Umbilical cord (tissue), 2 donors: ENCODE data around the gene STIL. TPM values are rescaled to one million over a fixed set of nuclear protein-coding genes. Genes with fewer than 3 reads are reported as not detected.
"Not testable (repeated sequence)": the region's sequence is repeated elsewhere in the genome, so short reads cannot be mapped to it uniquely, and the experiment has no call there.

Source experiments
- DNase-seq: peaks from one replicate; pipeline ENCODE4 v3.0.0-alpha.2; 2015; ENCODE audit warnings: low spot score
- total RNA-seq: library from RNA; depleted of rRNA; stranded (reverse); fragments of >200 nt; gene quantifications from one replicate; pipeline ENCODE4 v1.2.3, GENCODE V29; 2014; ENCODE audit warnings: low replicate concordance; ENCODE audit not compliant: insufficient read depth

Gene STIL
- total RNA-seq: 3.6 TPM

- DNase-seq: peak; percentile 100
These were observed at the start of gene STIL for GRCh38 chr1:47313915-47314664. Gene STIL, minus strand, starts transcription at chr1:47314147. Its CDS starts 3,828 bp downstream, at chr1:47310319.

- DNase-seq: no peak
These were observed 48.9 kb upstream of the STIL start for GRCh38 chr1:47362828-47363227.

GRCh38 chr1:47361380-47361779 lies 47.4 kb upstream of the STIL start:
- no peak for DNase-seq

DNA sequence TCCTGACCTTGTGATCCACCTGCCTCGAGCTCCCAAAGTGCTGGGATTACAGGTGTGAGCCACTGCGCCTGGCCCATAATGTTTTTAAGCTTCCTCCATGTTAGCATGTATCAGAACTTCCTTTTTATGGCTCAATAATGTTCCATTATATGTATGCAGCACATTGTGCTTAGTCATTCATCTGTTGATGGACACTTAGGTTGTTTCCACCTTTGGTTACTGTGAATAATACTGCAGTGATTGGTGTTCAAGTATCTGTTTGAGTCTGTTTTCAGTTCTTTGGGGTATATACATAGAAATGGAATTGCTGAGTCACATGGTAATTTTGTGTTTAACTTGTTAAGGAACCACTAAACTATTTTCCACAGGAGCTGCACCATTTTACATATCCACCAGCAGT lies 37.4 kb upstream of the STIL start:
- no peak for DNase-seq

DNA sequence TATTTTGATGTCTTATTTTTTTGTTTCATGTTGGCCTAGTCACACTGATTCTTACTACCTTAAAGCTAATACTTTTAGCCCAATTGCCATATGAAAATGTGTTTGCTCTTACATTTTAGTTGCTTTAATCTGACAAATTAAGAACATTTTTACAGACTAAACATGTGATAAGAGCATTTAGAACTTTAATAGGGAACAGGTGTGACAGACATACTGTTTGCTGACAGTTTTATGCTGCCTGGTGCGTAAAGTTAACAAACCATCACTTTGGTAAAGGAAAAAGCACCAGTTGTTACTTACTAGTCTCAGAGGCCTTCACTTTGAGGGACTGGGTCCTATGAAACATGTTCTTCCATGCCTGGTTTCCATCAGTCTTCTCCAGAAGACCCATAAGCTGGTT lies 34.3 kb upstream of the STIL start:
- DNase-seq: no peak

GRCh38 chr1:47347735-47348134 lies 33.8 kb upstream of the STIL start:
- DNase-seq: no peak

- DNase-seq: not testable (repeated sequence)
These were observed 33.0 kb upstream of the STIL start for GRCh38 chr1:47346979-47347378.

DNA sequence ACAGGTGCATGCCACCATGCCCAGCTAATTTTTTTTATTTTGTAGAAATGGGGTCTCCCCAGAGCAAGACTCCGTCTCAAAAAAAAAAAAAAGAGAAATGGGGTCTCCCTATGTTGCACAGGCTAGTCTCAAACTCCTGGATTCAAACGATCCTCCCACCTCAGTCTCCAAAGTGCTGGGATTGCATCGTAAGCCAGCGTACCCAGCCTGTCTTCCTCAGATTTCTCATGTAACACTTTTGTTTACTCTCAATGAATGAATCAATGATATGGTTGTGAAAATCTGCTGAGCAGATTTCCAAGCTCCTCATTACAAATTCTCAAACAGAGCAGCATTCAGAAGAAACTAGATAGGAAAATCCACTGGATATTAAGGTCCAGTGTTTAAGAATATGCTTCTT lies 26.3 kb upstream of the STIL start:
- DNase-seq: no peak

- no peak for DNase-seq
These were observed 24.5 kb upstream of the STIL start for GRCh38 chr1:47338249-47339077.

DNA sequence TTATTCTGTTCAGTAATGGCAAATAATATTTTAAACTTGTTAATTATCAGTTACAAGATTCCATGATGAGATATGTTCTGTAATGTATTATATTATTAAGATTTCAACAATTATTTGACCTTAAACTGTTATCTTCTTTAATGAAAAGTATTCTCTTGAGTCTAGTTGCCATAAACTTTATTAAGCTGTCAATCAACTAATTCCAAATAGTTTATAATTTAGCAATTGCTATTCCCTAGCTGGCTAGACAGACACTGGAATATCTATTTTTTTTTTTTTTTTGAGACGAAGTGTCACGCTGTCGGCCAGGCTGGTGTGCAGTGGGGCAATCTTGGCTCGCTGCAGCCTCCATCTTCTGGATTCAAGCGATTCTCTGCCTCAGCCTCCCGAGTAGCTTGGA lies 23.4 kb upstream of the STIL start:
- DNase-seq: no peak

- no peak for DNase-seq
These were observed 21.0 kb upstream of the STIL start for GRCh38 chr1:47334765-47335435.

GRCh38 chr1:47333922-47334764 lies 20.2 kb upstream of the STIL start:
- DNase-seq: peak; percentile 89

DNA sequence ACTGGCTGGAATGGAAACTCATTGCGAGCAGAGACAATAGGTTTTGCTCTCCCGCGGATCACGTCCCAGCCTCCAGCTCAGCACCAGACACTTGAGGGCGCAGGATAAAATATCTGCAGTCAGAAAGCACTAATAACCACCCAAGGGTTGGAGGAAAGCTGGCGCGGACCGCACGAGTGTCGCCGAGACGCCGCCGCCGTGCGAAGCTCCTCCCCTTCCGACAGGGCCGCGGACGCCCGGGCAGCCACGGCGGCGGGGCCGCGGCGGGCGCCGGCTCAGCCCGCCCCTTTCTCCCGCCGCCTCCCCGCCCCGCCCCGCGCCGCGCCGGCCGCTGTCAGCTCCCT lies 19.6 kb upstream of the STIL start, which contains the start of gene CMPK1:
Gene CMPK1 (plus strand): TSS at position 213 of the 344 bp plus-strand sequence. CDS start 156 bp downstream, outside the sequence.
- peak; percentile 88 for DNase-seq

GRCh38 chr1:47332779-47333577 lies 19.0 kb upstream of the STIL start:
- DNase-seq: no peak

DNA sequence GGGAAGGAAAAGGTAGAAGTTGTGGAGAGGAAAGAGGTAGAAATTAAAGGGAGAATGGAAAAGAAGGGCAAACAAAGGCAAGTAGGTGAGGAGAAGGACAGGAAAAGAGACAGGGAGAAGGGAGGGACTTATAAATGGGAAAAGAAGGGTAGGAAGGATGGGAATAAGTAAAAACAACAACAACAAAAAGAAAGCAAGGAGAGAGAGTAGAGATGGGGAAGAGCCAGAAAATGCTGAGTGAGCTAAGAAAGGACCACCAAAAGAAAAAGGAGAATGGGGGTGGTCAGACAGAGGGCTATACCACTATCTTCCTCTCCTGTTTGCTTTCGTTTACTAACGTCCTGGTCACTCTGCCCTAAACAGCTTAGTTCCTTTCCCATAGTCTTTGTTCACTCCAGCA lies 17.9 kb upstream of the STIL start:
- no peak for DNase-seq

GRCh38 chr1:47330212-47330611 lies 16.3 kb upstream of the STIL start:
- no peak for DNase-seq

- DNase-seq: no peak
These were observed 15.0 kb upstream of the STIL start for GRCh38 chr1:47328992-47329391.

GRCh38 chr1:47326271-47326670 lies 12.3 kb upstream of the STIL start:
- DNase-seq: no peak

DNA sequence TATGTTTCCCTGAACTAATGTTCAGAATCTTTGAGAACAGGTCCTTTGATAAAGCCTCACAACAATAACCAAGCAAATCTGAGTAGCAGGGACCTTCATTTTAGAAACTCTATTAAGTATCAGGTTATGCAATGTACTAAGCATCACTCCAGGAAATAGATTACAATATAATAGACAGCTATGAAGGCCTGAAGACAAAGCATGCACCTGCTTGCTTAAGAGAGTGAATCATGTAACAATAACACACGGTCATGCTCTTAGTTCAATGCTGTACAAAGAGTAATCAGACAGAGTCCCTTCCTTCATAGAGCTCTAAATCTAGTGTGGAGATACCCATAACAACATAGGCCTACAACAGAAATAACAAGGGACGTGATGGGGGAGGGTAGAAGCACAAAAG lies 11.6 kb upstream of the STIL start:
- no peak for DNase-seq

- no peak for DNase-seq
These were observed 10.7 kb upstream of the STIL start for GRCh38 chr1:47324682-47325081.
